ENCODE results near the gene FCGBP.

The FCGBP gene

DNA sequence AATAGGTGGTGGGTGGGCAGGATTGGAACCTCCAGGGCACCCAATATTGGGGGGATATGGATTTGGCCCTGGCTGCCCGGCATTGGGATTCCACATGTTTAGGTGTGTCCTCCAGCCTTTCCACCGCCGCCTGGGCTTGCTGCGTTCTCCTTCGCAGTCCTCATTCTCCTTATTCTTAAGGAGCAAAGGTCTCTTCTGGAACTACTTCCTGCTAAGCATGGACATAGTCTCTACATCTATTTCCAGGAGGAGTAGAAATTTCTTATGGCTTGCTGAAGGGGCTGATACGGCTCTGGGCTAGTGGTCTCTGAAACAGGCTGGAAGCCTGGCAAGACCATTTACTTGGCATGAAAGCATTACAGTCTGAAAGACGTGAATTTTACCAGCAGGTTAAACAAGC, 9.2 kb upstream of the FCGBP start:
- no peak for DNase-seq

DNA sequence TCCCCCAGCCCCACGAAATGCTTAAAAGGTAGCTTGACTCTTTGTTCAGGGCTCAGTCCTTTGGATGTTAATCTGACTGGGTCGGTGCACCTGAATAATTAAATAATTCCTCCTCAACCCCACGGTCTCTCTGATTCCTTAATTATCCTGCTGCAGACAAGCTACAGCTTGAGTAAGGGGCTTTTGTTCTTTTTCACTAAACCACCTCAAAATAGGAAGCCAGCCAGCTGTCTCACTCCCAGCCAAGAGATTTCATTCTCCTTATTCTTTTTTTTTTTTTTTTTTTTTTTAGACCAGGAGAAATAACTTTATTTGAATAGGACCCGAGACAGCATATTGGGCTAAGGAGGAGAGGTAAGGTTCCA, 7.9 kb upstream of the FCGBP start:
- no peak for DNase-seq

DNA sequence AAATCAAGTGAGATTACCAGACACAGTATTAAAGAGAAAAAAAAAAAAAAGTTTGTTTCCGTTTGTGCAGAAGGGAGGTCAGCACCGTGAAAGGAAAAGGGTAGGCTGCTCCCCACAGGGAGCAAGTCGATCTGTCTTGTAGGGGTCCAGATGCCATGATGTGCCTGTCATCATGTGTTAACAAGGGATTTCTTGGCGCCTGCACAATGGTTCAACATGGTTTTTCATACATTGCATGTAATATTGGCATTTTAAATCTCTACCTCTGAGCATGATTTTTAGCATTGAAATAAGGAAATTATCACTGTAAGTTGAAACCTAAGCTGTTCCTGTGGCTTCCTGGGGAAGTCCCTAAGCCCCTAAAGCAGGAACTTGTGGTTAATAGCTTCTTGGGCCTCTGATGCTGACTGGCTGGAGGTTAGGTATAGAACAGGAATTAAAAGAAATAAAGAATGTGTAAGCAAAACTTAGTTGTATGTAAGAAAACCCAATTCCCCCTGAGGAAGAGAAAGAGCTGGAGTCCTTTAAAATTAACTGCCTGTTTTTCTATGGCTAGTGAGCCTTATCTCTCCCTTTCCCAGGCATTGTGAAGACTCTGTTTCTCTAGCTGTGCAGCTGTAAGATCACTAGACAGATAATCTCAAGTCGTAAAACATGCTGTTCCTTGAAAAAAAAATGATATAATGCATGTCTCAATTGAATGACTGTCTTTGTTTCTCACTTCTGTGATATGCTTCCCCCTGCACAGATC, 7.4 kb upstream of the FCGBP start:
- DNase-seq = no peak

DNA sequence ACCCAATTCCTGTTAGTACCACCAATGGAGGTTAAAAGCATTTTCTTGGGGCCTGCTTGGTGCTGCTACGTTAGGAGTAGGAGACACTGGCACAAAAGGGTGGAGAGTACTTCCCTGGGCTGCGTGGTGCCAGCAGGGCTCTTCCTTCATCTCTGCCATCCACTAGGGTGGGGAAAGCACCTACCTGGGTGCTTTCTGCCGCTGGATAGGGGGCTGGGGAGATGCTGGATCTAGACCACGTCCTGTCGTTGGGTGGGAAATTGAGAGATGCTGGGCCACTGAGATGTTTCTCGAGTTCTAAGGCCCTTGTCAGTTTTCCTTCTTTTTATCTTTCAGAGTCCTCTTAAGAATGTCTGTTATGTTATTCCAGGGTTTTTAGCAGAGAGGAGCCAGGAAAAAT, 6.7 kb upstream of the FCGBP start:
- no peak for DNase-seq

DNA sequence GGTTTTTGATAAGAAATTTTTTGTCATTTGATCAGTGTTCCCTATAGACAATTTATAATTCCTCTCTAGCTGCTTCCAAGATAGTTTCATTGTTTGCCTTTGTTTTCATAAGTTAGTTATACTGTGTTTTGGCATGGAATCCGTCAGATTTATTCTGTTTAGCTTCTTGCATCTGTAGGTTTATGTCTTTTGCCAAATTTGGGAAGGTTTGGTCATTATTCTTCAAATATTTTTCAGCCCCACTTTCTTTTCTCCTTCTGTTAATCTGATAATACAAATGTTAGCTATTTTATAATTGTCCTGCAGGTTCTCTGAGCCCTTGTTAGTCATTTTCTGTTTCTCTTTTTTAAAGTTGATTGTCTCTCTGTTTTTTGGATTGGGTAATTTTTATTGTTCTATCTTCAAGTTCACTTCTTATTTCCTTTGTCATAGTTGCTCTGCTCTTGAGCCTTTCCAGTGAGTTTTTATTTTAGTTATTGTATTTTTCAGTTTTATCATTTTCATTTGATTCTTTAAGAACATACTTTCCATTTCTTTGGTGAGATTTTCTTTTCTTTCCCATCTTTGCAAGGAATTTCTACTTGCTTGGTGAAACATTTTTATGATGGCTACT, 5.9 kb upstream of the FCGBP start:
- DNase-seq = no peak

DNA sequence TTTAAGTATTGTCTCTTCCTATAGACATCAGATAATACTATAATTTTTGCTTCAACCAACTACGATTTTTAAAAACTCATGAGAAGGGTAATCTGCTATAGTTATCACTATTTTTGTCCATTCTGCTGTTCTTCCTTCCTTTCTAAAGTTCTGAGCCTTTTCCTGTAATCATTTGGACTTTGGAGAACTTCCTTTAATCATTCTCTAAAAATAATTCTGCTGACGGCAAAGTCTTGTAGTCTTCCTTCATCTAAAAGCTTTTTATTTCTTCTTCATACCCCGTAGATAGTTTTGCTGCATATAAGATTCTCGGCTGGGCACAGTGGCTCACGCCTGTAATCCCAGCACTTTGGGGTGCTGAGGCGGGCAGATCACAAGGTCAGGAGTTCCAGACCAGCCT, 5.1 kb upstream of the FCGBP start:
- no peak for DNase-seq

DNA sequence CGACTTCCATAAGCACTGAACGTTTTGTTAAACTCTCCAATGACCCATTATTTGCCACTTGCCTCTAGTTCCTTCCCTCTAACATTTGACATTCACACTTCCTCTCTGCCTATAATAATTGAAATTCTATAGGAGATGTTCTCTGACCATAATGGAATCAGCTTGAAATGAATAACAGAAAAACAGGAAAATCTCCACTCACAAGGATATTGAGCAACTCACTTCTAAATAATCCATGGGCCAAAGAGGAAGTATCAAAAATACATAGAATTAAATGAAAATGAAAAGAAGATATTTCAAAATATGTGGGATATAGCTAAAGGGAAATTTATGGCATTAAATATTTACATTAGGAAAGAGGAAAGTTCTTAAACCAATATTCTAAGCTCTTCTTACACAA, 3.4 kb upstream of the FCGBP start:
- DNase-seq = no peak

DNA sequence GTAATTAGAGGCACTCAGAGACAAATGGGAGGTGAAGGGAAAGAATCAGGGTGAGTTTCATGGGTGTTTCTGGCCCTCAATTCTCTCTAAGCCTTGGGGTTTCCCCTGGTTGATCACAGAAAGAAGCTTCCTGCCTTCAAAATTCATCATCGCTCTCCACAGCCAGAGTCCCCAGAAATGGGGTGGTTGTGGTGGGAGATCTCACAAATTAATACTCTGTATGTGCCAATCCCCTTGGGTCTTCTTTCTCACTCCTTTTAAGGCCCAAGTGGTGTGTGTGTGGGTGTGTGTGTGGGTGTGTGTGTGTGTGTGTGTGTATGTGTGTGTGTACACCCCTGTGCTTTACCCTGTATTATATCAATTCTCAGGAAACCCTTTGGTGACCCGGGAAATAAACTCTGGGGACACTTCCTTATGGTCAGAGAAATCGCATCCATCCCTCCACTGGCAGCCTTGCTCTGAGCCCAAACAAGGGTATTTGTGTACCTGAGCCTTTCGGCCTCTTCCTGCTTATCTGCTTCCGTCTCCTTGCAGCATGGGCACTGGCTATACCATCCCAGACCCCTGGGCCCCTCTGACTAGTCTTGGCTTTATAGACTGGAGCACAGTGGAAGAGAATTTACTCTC, 2.8 kb upstream of the FCGBP start:
- DNase-seq = no peak

DNA sequence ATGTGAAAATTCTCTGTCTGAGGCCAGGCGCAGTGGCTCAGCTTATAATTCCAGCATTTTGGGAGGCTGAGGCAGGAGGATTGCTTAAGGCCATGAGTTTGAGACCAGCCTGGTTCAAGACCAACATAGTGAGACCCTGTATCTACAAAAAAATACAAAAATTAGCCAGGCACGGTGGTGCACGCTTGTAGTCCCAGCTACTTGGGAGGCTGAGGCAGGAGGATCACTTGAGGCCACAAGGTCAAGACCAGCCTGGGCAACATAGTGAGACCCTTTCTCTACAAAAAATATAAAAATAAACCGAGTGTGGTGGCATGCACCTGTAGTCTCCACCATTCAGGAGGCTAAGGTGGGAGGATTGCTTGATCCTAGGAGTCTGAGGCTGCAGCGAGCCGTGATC, 2.2 kb upstream of the FCGBP start:
- DNase-seq = no peak

DNA sequence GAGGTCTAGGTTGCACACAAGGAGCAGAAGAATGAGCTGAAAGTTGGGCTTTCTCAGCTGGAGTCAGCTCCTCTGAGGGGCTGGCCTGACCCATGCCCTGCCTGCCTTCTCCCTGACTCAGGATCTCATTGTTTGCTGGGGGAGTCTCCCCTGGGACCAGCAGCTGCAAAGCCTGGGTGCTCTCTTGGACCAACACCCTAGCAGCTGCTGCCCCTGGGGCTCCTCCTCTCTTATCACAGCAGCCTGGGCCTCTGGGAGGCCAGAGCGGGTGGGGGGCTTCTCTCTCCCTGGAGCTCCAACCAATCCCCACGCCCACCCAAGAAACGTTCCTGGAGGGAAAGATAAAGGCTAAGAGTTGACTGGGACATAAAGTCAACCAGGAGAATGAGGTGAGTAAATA, 1.6 kb upstream of the FCGBP start:
- DNase-seq = no peak

DNA sequence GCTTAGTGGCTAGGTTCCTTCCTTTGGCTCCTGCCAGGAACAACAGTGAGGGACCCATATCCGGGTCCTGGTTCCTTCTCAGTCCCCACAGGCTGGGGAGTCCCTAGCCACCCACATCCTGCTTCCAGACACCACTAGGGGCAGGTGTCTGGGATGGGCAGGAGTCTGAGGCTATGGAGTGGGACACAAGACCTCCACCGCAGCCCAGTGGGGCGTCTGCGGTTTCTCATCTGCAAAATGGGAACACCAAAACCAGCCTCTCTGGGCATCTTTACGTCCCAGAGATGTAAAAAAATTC, 879 bp upstream of the FCGBP start:
- no peak for DNase-seq

DNA sequence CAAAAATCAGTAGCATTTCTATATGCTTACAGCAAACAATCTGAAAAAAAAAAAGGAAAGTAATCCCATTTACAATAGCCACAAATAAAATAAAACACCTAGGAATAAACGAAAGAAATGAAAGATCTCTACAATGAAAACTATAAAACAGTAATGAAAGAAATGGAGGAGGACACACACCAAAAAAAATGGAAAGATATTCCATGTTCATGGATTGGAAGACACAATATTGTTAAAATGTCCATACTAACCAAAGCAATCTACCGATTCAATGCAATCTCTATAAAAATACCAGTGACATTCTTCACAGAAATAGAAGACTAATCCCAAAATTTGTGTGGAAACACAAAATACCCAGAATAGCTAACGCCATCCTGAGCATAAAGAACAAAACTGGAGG, 4.7 kb downstream of the FCGBP start:
- DNase-seq = no peak

DNA sequence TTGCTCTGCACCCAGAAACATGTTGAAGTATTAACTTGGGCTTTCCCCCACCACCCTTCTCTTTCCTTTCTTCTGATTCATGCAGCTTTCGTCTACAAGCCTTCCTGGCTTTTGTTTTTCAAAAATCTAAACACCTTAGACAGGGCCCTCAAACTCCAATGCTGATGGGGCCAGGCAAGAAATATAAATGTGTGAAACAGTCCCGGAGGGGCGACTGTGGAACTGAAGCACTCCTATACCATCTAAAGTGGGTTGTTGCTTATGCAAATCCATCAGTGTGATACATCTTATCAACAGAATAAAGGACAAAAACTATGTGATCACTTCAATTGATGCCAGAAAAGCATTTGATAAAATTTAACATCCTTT, 6.1 kb downstream of the FCGBP start:
- no peak for DNase-seq

DNA sequence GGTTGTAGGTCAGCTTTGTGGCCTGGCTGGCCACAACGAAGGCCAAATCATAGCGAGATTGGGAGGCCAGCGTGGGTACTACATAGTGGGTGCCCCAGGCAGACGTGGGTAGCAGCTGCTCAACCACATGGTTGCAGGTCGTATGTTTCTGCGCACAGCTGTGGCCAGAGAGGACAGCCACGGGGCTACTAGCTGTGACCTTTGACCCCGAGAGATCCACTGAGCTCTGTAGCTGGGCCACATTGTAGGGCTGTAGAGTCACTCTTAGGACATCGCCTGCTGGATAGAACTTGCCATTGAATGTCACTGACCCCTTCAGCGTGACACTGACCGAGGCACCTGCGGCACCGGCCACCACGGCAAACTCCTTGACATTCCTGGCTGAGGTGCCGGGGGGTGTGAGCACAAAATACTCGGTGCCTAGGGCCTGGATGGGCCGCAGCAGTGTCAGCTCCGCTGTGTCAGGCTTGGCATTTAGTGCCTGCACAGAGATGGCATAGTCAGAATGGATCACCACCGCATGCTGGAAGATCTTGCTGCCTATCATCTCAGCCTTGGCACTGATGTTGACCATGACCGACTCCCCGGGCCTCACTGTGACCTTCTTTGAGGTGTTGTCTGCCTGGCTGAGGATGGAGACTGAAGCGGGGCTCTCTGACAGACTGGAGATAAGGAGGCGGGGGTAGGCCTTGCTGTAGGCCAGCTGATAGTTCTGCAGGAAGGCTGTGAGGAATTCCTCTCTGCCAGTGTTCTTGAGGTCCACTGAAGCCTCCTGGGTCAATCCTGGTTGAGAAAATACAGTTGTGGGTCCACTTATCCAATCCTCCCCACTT, 6.7 kb downstream of the FCGBP start:
- no peak for DNase-seq

DNA sequence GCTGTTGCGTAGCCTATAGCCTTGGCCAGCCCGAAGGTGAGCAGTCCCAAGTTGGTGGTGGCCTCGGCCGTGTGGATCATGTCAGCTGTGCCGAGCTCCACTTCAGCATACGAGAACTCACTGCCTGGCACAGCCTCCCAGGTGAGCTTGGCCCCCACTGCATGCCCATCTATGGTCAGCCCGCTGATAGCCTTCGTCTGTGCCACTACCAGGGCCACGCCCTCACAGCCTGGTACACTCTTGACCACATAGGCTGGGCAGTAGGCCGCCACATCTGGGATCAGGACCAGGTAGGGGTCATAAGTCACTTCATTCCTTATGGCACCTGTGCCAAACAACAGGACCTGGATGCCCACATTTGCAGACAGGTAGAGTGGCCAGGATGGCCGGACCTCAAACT, 7.4 kb downstream of the FCGBP start:
- no peak for DNase-seq

DNA sequence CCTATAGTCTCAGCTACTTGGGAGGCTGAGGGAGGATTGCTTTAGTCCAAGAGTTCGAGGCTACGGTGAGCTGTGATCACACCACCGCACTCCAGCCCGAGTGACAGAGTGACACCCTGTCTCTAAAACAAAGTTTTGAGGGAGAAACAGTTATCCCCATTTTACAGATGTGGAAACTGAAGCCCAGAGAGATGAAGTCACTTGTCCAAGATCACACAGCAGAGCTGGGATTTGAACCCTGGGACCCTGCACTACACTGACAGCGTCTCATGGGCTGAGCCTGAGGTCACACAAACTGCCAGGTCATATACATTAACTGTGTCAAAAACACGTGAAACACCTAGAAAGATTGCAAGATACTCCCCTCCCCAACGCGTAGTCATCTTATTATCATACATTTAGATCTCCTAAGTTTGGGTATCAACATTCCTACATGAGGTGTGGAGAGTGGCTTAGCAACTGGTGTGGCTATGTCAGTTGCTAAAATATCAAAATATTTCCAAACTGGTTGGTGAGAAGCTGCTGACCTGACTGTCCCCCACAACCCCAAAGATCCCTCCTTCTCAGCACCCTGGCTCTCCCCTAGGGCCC, 8.2 kb downstream of the FCGBP start:
- no peak for DNase-seq

DNA sequence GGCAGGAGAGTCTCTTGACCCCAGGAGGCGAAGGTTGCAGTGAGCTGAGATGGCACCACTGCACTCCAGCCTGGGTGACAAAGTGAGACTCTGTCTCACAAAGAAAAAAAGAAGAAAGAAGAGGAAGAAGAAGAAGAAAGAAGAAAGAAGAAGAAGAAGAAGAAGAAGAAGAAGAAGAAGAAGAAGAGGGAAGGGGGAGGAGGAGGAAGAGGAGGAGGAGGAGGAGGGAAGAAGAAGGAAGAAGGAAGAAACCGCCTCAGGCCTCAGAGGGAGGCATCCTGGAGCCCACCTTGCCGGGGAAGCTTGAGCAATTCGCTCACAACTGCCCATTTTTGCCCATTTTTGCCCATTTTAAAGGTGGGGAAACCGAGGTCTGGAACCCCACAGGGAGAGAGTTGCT, 9.5 kb downstream of the FCGBP start:
- DNase-seq = no peak

DNA sequence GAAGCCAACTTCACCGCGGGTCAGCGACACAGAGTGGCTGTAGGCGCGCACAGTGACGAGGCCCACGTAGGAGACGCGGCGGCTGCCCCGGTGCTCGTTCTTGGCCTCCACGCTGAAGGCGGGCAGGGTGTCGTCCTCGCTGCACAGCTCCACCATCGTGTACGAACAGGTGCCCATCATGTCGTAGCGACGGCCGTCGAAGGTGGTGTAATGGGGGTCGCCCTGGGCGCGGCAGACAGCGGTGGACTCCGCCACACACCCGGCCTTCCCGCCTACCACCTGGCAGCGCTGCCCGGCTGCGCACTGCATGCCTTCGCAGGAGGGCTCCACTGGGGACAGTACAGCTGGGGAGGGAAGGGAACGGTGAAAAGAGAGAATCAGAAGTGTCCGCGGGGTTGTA, 10.0 kb downstream of the FCGBP start:
- no peak for DNase-seq

DNA sequence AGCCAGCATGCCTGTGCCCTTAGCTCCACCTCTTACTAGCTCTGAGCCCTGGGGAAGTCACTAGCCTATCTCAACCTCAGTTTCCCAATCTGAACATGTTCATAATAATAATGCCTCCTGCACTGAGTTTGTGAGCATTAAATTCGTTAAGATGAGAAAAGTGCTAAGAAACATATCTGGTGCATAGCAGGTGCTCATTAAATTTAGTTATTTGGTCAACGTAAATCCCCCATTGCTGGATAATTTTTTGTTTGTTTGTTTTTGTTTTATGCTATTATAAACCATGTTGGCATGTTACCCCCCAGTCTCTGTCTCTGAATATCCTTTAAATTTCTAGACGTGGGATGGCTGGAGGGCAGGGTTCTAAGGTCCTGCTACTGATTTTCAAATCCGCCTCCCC, 10.6 kb downstream of the FCGBP start:
- no peak for DNase-seq

DNA sequence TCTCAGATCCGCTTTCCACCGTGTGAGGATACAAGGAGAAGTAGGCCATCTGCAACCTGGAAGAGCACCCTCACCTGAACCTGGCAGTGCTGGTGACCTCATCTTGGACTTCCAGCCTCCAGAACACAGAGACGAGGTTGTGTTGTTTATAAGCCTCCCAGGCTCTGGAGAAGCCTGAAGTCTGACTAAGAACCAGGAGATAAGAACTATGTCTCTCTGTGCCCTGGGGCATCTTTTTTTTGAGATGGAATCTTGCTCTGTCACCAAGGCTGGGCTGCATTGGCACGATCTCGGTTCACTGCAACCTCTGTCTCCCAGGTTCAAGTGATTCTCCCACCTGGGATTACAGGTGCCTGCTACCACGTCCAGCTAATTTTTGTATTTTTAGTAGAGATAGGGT, 14.5 kb downstream of the FCGBP start:
- no peak for DNase-seq

DNA sequence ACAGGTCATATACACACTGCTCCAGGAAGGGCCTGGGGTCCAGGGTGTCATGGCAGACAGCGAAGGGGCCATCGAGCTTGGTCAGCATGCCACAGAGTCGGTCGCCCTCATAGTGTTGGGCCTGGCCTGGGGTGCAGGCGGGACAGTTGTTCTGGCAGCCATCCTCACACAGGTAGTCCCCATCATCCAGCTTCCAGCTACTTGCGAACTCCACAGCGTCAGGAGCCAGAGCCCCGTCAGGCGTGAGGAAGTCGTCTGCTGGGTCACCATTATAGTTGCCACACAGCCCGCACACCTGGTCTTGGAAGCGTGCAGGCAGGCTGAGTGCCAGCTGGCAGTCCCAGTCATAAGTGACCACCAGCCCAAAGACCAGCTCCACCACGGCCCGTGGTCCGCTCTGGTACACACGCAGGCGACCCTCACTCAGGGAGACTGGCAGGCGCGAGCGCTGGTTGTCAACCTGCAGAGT, 16.2 kb downstream of the FCGBP start:
- no peak for DNase-seq

DNA sequence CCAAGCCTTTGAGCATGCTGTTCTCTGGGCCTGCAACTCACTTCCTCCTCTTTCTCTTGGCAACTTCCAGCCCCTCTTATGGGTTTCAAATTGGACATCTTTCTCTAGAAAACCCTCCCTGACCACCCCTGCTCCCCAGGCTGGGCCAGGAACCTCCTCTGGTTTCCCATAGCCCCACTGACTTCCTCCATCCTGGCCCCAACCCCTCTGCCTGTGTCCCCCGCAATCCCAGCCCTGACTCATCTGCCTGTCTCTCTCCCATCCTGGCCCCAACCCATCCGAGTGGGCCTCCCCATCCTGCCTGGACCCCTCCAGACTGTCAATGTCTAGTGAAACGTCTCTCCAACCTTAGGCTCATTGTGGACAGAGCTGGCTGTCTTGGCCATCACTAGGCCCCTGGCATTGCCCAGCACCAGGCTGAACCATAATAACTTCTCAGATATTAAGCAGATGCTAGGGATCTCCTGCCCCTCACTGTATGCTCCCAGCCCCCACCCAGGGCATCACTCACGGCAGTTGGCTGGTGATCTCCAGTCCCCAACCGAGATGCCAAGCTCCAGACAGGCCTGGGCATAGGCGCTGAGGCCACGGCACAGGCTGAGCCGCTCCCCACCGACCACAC, 16.8 kb downstream of the FCGBP start:
- DNase-seq = no peak

DNA sequence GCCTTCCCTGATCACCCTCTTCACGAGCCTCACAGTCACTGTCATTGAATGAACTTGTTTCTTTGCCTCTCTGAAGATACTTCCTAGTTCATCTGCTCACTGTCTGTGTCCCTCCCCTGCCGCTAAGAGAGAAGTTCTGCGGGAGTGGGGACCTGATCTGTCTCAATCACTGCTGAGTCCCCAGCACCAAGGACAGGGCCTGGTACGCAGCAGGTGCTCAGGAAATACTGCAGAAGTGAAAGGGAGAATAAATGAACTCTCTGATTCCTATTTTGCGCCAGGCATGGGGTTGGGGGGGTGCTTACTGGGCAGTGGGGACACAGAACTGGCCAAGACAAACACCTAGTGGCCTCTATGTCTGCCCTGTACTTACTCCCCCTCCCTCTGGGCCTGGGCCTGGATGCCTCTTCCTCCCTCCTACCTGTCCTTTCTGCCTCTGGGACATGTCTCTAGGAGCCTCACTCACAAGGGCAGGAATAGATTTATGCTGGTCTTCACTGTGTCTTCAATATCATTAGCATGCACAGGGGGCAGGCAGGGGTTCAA, 17.5 kb downstream of the FCGBP start:
- no peak for DNase-seq

Data from activated CD4-positive, CD25-positive, alpha-beta regulatory T cell (primary cell).